Endothelial cell of umbilical vein (primary cell): ENCODE measurements around the gene FAM118A. TPM values are rescaled to one million over a fixed set of nuclear protein-coding genes. Genes with fewer than 3 reads are reported as not detected.

ENCODE experiments used
- BruUV-seq: library from RNA; stranded (reverse); fragments of 400-500 nt; replicated peaks from 2 replicates; lab custom pipeline; 2021; lab: Mats Ljungman, UMichigan
- CTCF ChIA-PET: fragments of 300-600, 350-600 bp; sonication (Branson Sonifier 250); formaldehyde crosslinking; loops from one replicate; lab custom pipeline; 2021; ENCODE audit warnings: antibody characterized with exemption, inconsistent platforms; lab: Charles Lee
- POLR2A ChIA-PET: fragments of 300-600, 350-600 bp; sonication (Branson Sonifier 250); formaldehyde crosslinking; loops from one replicate; lab custom pipeline; 2021; ENCODE audit warnings: antibody characterized with exemption, inconsistent platforms; lab: Charles Lee
- DNase-seq: peaks from one replicate; pipeline ENCODE4 v3.0.0-alpha.2; 2011; ENCODE audit warnings: low read depth, low spot score
- FAIRE-seq: peaks from 2 replicates; lab custom pipeline; 2011; peaks lifted over from hg19 to GRCh38; lab: Jason Lieb, UNC
- H2AFZ ChIP-seq: 2 replicates; pipeline ENCODE4 v1.6.0; 2012; ENCODE audit warnings: low read depth, low read length, control low read depth, inconsistent platforms
- H3K27ac ChIP-seq: 2 replicates; pipeline ENCODE4 v1.5.1; 2011; ENCODE audit warnings: low read depth, mild to moderate bottlenecking, control low read depth, low read length, moderate library complexity; ENCODE audit not compliant: insufficient read depth
- H3K27me3 ChIP-seq, 2 experiments: 2 replicates each; pipeline versions ENCODE4 v1.6.0 to v1.6.1; 2011; ENCODE audit warnings: low read length in 2 of 2, mixed read lengths in 1 of 2; ENCODE audit not compliant: control insufficient read depth in 2 of 2, insufficient read depth in 2 of 2
- H3K36me3 ChIP-seq, 2 experiments: 2 replicates in 1 of 2; 3 replicates in 1 of 2; pipeline ENCODE4 v1.5.1; 2011; ENCODE audit warnings: low read length in 2 of 2, mild to moderate bottlenecking in 1 of 2, moderate library complexity in 1 of 2; ENCODE audit not compliant: control insufficient read depth in 2 of 2, insufficient read depth in 2 of 2; ENCODE audit errors: extremely low read depth in 1 of 2
- H3K4me1 ChIP-seq: 3 replicates; pipeline ENCODE4 v1.5.1; 2011; ENCODE audit warnings: mild to moderate bottlenecking, low read length; ENCODE audit not compliant: control insufficient read depth, insufficient read depth; ENCODE audit errors: extremely low read depth
- H3K4me2 ChIP-seq: 2 replicates; pipeline ENCODE4 v1.6.1; 2011; ENCODE audit warnings: low read length, control low read depth, mixed read lengths; ENCODE audit not compliant: insufficient read depth
- H3K4me3 ChIP-seq, 3 experiments: fragments of 200-600 bp in 1 of 3; sonication (generic), shearing (Covaris generic) in 1 of 3; replicated peaks in 1 of 3; 2 replicates each; pipeline ENCODE4 v1.5.1; 2011 to 2016; ENCODE audit warnings: control low read depth in 3 of 3, low read length in 3 of 3, mild to moderate bottlenecking in 2 of 3, inconsistent platforms in 1 of 3, low read depth in 1 of 3, moderate library complexity in 1 of 3; ENCODE audit not compliant: insufficient read depth in 1 of 3
- H3K79me2 ChIP-seq: 2 replicates; pipeline ENCODE4 v1.6.0; 2012; ENCODE audit warnings: low read length, inconsistent platforms; ENCODE audit not compliant: control insufficient read depth, insufficient read depth
- H3K9ac ChIP-seq: replicated peaks from 2 replicates; pipeline ENCODE3; 2011; ENCODE audit warnings: low read length, control low read depth; ENCODE audit not compliant: insufficient read depth; ENCODE audit errors: extremely low read depth
- H3K9me1 ChIP-seq: replicated peaks from 3 replicates; pipeline ENCODE4 v1.6.0; 2011; ENCODE audit warnings: mild to moderate bottlenecking, low read length; ENCODE audit not compliant: control insufficient read depth, insufficient read depth; ENCODE audit errors: extremely low read depth
- H3K9me3 ChIP-seq: replicated peaks from 2 replicates; pipeline ENCODE4 v1.5.1; 2012; ENCODE audit warnings: low read length, inconsistent platforms; ENCODE audit not compliant: control insufficient read depth, insufficient read depth
- H4K20me1 ChIP-seq: replicated peaks from 2 replicates; pipeline ENCODE3; 2011; ENCODE audit warnings: mild to moderate bottlenecking, low read length; ENCODE audit not compliant: control insufficient read depth, insufficient read depth; ENCODE audit errors: extremely low read depth
- EZH2 ChIP-seq: IDR thresholded peaks from 2 replicates; pipeline ENCODE4 v1.6.1; 2012; ENCODE audit warnings: borderline replicate concordance, low read depth, mild to moderate bottlenecking, moderate library complexity, low read length, inconsistent platforms; ENCODE audit not compliant: severe bottlenecking
- FOS ChIP-seq: IDR thresholded peaks from 2 replicates; pipeline ENCODE4 v1.6.1; 2011; ENCODE audit warnings: mild to moderate bottlenecking, low read length, moderate library complexity, borderline replicate concordance; ENCODE audit not compliant: insufficient read depth
- GATA2 ChIP-seq: IDR thresholded peaks from 2 replicates; pipeline ENCODE4 v1.7.0; 2011; ENCODE audit warnings: low read depth, mild to moderate bottlenecking, moderate library complexity, mixed read lengths, low read length; ENCODE audit not compliant: insufficient read length, insufficient read depth
- JUN ChIP-seq: IDR thresholded peaks from 2 replicates; pipeline ENCODE4 v1.6.1; 2011; ENCODE audit warnings: borderline replicate concordance, low read depth; ENCODE audit not compliant: insufficient read length, insufficient read depth
- MYC ChIP-seq: IDR thresholded peaks from one replicate; pipeline ENCODE4 v1.6.1; 2011; ENCODE audit warnings: mild to moderate bottlenecking, low read depth, low read length
- POLR2A ChIP-seq: IDR thresholded peaks from 2 replicates; pipeline ENCODE4 v1.6.1; 2012; ENCODE audit warnings: low read depth, mild to moderate bottlenecking, control low read depth, low read length
- dilution Hi-C: fragments of 300-500 bp; cut with MboI; formaldehyde crosslinking; loops from one replicate; pipeline ENCODE4 v1.15.0; 2019; ENCODE audit warnings: low sequenced_read_pairs; ENCODE audit not compliant: extremely low pct_ligation_motif_present
- intact Hi-C: fragments of 100-400 bp; cut with micrococcal nuclease; formaldehyde crosslinking; loops from one replicate; pipeline ENCODE4 v1.10.0; 2022
- polyA plus RNA-seq, 4 experiments: library from polyadenylated mRNA; depleted of rRNA in 3 of 4; stranded (reverse) in 3 of 4; unstranded in 1 of 4; fragments of >200 nt; gene quantifications; 2 replicates each; pipeline versions ENCODE4 v1.2.1 to v1.2.3, GENCODE V29; 2011 to 2012; ENCODE audit warnings: missing spikeins in 1 of 4
- total RNA-seq: library from RNA; stranded (reverse); gene quantifications from 2 replicates; pipeline ENCODE4 v1.2.3, GENCODE V29; 2021
- TF ChIP-seq, protein P1 (sequence below), 2 donors: IDR thresholded peaks; 1 replicate in 1 of 2; 2 replicates in 1 of 2; pipeline ENCODE4 v1.5.1; 2011; ENCODE audit warnings: low read length in 2 of 2, mild to moderate bottlenecking in 2 of 2, moderate library complexity in 2 of 2, control low read depth in 1 of 2, inconsistent platforms in 1 of 2, low read depth in 1 of 2; ENCODE audit not compliant: insufficient read depth in 1 of 2; ENCODE audit errors: extremely low read depth in 1 of 2
- TF ChIP-seq, protein P2 (sequence below): IDR thresholded peaks from 2 replicates; pipeline ENCODE4 v1.6.1; 2011; ENCODE audit not compliant: insufficient read depth, insufficient read length

FAM118A gene
- total and polyA plus RNA-seq, 2 donors (not counting 3 experiments of a cell fraction or from before 2014, with no cell fraction given), result 20.2 to 25.6 TPM

DNA sequence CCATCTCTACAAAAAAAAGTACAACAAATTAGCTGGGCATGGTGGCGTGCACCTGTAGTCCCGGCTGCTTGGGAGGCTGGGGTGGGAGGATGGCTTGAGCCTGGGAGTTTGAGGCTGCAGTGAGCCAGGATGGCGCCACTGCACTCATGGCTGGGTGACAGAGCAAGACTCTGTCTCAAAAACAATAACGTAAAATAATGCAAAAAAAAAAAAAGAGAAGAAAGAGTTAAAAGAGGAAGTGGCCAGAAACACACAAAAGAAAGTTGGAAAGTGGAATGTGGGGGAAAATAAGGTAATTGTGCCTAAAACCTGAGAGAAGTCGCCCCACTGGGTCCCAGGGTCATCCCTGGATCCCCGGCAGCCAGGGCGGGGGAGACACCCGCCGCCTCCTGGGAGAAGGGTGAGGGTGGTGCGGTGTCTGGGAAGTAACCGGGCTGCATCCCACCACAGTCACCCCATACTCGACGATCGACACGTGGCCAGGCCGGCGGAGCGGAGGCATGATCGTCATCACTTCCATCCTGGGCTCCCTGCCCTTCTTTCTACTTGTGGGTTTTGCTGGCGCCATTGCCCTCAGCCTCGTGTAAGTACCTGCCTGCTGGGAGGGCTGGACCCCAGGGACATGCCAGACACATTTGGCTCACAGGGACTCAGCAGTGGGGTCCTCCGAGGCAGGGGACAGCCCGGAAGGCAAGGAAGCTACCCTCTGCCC lies 16.8 kb upstream of the FAM118A start:
- H3K9ac ChIP-seq, result no peak overlapping the region
- POLR2A ChIA-PET, result no interaction called here
- BruUV-seq, result no TSS peak
- dilution Hi-C loops, result no loop called here
- CTCF ChIA-PET, result no interaction called here
- H3K4me1 ChIP-seq, result no peaks in the 10 kb centered on the region
- no peaks in the 10 kb centered on the region for H3K79me2 ChIP-seq
- no peak overlapping the region for H3K4me2 ChIP-seq
- no peak for TF ChIP-seq JUN
- no peak for TF ChIP-seq GATA2
- TF ChIP-seq, protein P1, sequence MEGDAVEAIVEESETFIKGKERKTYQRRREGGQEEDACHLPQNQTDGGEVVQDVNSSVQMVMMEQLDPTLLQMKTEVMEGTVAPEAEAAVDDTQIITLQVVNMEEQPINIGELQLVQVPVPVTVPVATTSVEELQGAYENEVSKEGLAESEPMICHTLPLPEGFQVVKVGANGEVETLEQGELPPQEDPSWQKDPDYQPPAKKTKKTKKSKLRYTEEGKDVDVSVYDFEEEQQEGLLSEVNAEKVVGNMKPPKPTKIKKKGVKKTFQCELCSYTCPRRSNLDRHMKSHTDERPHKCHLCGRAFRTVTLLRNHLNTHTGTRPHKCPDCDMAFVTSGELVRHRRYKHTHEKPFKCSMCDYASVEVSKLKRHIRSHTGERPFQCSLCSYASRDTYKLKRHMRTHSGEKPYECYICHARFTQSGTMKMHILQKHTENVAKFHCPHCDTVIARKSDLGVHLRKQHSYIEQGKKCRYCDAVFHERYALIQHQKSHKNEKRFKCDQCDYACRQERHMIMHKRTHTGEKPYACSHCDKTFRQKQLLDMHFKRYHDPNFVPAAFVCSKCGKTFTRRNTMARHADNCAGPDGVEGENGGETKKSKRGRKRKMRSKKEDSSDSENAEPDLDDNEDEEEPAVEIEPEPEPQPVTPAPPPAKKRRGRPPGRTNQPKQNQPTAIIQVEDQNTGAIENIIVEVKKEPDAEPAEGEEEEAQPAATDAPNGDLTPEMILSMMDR (IDR thresholded peaks at IDR 0.05; ENCODE audit: extremely low read depth in 1 of 2, insufficient read depth in 1 of 2, low read depth in 1 of 2, low read length in 2 of 2), result no peak
- TF ChIP-seq FOS, result no peak
- H3K9me1 ChIP-seq, result no peaks in the 10 kb centered on the region
- H3K27me3 ChIP-seq, result peaks cover 0 to 2% of the 10 kb centered on the region in 2 experiments
- no peaks in the 10 kb centered on the region for H3K9me3 ChIP-seq
- H2AFZ ChIP-seq, result no peak overlapping the region
- no peak overlapping the region for H3K27ac ChIP-seq
- DNase-seq, result no peak
- H3K36me3 ChIP-seq, result no peaks in the 10 kb centered on the region
- FAIRE-seq, result no peak
- intact Hi-C loops, result no loop called here
- no peak overlapping the region for H3K4me3 ChIP-seq
- H4K20me1 ChIP-seq, result no peaks in the 10 kb centered on the region

DNA sequence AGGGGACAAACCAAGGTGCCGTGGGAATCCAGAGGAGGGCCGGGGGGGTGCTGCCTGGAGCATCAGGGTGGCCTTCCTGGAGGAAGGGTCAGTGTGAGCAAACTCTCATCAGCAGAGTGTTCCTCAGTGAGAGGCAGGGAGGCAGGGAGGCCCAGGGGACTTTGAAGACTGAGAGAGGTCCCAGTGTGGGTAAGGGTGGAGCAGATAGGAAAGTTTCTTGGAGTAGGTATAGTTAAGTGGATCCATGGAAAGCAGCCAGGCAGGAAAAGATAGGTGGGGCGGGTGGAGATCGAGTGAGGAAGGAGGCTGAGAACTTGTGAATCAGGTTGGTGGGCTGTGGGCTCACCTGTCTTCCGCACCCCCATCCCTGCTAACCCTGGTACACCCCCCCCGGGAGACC lies 15.7 kb upstream of the FAM118A start:
- H4K20me1 ChIP-seq, result no peaks in the 10 kb centered on the region
- no peaks in the 10 kb centered on the region for H3K79me2 ChIP-seq
- ChIA-PET POLR2A (no interaction called here), CTCF (no interaction called here)
- no peak overlapping the region for H3K4me3 ChIP-seq
- intact Hi-C loops, result no loop called here
- no peaks in the 10 kb centered on the region for H3K9me3 ChIP-seq
- no peaks in the 10 kb centered on the region for H3K27me3 ChIP-seq
- TF ChIP-seq FOS, result no peak
- TF ChIP-seq, protein P1 (IDR thresholded peaks at IDR 0.05; ENCODE audit: extremely low read depth in 1 of 2, insufficient read depth in 1 of 2, low read depth in 1 of 2, low read length in 2 of 2), result no peak
- TF ChIP-seq POLR2A, result no peak
- no peak for TF ChIP-seq JUN
- TF ChIP-seq, protein P2, sequence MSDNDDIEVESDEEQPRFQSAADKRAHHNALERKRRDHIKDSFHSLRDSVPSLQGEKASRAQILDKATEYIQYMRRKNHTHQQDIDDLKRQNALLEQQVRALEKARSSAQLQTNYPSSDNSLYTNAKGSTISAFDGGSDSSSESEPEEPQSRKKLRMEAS, result no peak
- no peak for TF ChIP-seq EZH2
- no peak for TF ChIP-seq GATA2
- no peak for TF ChIP-seq MYC
- dilution Hi-C loops, result no loop called here
- no peaks in the 10 kb centered on the region for H3K4me1 ChIP-seq
- H3K9me1 ChIP-seq, result no peaks in the 10 kb centered on the region
- no peak overlapping the region for H3K4me2 ChIP-seq
- no peaks in the 10 kb centered on the region for H3K36me3 ChIP-seq
- no TSS peak for BruUV-seq
- no peak overlapping the region for H3K27ac ChIP-seq
- no peak overlapping the region for H2AFZ ChIP-seq
- no peak overlapping the region for H3K9ac ChIP-seq
- no peak for FAIRE-seq
- DNase-seq, result no peak
